GM21825 (cell line): ENCODE results near the gene C17orf75.
"Not testable (repeated sequence)": the region's sequence is repeated elsewhere in the genome, so short reads cannot be mapped to it uniquely, and the experiment has no call there.

Experiments used
- ATAC-seq: cut with Tn5 transposase; IDR thresholded peaks from one replicate; pipeline ENCODE4 v1.9.1; 2021; ENCODE audit warnings: mild to moderate bottlenecking, moderate library complexity; ENCODE audit not compliant: unreplicated experiment

The C17orf75 gene

DNA sequence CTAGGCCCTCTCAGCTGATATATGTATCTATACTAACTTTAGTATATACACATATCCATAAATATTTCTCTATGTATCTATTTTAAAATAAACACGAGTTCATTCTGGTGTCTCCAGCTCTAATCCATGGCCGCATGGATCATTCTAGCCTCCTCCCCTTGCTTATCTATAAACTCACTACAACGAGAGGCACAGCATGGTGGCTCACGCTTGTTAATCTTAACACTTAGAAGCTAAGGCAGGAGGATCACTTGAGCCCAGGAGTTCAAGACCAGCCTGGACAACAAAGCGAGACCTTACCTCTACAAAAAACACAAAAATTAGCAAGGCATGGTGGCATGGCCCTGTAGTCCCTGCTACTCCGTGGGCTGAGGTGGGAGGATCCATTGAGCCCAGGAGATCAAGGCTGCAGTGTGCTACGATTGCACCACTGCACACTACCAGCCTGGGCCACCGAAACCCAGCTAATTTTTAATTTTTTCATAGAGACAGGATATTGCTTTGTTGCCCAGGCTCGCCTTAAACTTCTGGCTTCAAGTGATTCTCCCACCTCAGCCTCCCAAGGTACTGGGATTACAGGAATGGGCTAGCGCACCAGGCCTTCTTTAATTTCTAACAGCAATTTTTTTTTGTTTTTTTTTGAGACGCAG, 4.1 kb upstream of the C17orf75 start:
- no peak for ATAC-seq

DNA sequence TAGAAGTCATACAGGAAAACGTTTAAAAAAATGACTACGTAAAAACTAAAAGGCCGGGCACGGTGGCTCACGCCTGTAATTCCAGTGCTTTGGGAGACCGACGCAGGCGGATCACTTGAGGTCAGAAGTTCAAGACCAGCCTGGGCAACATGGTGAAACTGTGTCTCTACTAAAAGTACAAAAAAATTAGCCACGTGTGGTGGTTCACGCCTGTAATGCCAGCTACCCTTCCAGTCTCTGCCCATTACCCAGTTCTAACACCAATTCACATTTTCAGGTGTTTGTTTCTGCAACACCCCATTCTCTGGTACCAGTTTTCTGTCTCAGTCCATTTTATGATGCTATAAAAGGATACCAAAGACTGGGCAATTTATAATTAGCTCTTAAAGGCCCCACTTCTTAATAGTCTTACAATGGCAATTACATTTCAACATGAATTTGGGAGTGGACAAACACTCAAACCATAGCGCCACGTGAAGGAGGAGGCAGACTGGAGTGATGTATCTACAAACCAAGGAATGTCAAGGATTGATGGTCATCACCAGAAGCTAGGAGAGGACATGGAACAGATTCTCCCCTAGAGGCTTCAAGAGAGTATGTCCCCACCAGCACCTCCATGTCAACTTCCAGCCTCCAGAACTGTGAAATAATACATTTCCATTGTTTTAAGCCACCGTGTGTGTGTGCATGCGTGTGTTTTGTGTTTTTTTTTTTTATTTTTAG, 791 bp upstream of the C17orf75 start:
- ATAC-seq, result no peak

DNA sequence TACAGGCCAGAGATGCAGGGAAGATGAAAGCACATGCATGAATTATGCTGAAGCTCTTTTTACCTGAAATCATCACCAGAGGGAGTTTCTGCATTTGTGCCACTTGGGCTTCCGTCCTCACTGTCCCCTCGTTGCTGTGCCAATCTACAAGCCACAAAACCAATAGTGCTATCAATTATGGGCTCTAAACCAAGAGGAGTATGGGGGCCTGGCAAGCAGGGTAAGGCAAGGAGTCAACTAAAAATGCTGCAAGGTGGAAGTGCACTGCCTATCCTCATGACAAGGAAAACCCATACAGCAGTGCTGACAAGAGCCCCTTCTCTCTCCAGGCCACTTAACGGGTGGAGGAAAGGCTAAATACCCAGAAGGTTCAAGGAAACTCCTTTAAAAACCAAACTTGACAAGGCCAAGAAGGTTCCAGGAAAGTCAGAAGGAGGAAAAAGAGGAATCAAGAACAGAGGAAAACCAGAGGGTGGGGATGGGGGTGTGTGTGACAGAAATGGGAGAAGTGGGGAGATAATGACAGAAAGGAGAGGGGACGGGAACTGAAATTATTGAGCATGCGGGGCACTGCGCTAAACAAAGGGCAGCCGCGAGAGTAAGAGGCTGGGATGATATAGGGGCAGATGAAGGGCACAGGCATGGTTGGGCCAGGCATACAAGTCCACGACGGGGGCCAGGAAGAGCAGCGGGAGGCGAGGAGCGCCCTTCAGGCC, 674 bp downstream of the C17orf75 start:
- ATAC-seq, result peak; percentile 26

GRCh38 chr17:32335687-32336086, 6.3 kb downstream of the C17orf75 start:
- ATAC-seq, result no peak

GRCh38 chr17:32335046-32335445, 6.9 kb downstream of the C17orf75 start:
- ATAC-seq, result no peak

DNA sequence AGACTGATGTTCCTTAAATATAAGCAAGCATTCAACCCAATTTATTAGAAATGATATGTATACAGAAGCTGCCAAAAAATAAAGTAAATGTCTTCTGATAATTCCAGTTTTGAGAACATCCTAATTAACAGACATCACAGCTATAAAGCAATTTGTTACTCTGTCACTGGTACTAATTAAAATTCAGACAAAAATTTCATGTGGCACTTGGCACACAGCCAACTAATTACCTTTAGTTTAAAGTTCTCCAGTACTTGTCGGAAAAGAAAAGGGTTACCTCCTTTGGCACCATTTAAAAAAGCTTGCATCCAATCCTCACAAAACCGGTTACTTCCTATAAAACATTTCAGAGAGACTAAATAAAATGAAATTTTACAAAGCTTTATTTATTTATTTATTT, 8.8 kb downstream of the C17orf75 start:
- no peak for ATAC-seq

DNA sequence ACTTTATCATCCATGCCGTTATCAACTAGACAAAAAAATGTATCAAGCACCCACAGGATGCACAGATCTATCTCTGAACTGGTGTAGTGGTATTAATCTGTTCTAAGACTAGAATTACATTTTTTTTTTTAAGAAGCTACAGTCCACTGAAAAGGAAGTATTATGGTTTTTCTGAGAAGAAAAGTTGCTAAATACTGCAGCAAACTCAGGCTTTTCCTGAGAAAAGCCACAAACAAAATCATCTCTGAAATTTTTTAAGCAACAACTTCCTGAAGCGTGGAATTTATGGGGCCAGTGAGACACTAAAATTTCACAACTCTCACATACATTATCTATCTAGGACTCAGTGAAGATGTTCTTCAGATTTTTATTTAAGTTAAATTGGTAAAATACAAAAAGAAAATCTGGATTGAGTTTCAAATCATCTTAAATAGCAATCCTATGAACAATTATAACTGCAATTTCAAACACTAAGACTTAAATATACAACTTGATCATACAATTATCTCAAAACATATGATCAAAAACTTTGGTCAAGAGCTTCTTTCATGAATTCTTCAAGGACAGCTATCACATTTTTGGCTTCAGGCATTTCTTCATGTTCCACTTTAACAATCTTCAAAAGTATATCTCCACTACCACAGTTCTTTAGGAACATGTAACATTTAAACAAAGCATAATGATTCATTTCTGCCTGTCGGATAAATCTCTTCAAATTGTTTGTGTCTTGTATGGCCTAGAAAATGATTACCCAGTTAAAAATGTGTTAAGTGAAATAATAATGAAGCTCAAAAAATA, 10.5 kb downstream of the C17orf75 start:
- ATAC-seq, result no peak

- ATAC-seq, result no peak
These were observed 11.8 kb downstream of the C17orf75 start for GRCh38 chr17:32330147-32330546.

DNA sequence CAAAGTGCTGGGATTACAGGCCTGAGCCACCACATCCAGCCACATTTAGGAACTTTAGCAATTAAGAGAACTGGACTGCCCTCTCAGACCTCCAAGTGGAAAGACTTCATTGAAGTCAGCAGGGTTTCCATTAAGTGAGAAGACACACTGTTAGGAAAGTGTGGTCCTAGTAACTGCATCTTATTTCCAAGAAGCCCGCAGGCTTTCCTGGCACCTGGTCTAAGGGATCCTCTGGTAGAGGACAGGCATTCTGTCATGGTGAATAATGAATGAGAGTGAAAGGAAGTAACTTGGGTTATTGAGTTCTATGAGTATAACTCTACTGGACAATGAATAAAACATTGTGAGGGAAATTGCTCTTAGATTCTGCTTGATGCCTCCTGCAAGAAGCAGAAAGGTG, 14.1 kb downstream of the C17orf75 start:
- no peak for ATAC-seq

GRCh38 chr17:32323811-32324491, 18.0 kb downstream of the C17orf75 start:
- no peak for ATAC-seq

- ATAC-seq, result no peak
These were observed 18.9 kb downstream of the C17orf75 start for GRCh38 chr17:32323046-32323445.

GRCh38 chr17:32320847-32321246, 21.1 kb downstream of the C17orf75 start:
- ATAC-seq, result no peak

GRCh38 chr17:32320080-32320479, 21.9 kb downstream of the C17orf75 start:
- not testable (repeated sequence) for ATAC-seq

GRCh38 chr17:32319548-32319905, 22.4 kb downstream of the C17orf75 start:
- ATAC-seq, result peak; percentile 55

GRCh38 chr17:32318071-32318470, 23.9 kb downstream of the C17orf75 start:
- ATAC-seq, result no peak

DNA sequence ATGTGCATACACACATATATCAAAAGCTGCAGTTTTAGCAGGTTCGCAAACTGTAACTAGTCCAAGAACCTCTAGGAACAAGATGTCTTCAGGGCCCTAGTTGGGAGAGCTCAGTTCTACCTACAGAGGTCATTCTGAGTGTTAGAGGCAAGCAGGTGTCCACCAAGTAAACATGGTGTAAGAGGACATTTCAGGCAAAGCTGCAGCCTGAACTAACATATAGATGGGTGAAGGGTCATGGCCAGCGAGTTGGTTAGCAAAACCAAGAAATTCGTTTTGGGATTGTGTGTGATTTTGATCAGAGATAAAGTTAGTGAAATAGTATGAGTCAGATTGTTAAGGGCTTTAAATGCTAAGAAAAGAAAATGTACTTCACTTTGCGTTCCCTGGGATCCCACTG, 24.6 kb downstream of the C17orf75 start:
- no peak for ATAC-seq

DNA sequence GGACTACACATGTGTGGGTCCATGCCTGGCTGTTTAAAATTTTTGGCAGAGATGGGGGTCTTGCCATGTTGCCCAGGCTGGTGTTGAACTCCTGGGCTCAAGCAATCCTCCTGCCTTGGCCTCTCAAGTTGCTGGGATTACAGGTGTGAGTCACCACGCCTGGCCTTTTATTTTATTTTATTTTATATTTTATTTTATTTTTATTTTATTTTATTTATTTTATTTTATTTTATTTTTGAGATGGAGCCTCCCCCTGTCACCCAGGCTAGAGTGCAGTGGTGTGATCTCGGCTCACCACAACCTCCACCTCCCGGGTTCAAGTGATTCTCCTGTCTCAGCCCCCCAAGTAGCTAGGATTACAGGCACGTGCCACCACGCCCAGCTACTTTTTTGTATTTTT, 25.3 kb downstream of the C17orf75 start:
- ATAC-seq, result not testable (repeated sequence)

- ATAC-seq, result no peak
These were observed 26.8 kb downstream of the C17orf75 start for GRCh38 chr17:32315171-32315570.

DNA sequence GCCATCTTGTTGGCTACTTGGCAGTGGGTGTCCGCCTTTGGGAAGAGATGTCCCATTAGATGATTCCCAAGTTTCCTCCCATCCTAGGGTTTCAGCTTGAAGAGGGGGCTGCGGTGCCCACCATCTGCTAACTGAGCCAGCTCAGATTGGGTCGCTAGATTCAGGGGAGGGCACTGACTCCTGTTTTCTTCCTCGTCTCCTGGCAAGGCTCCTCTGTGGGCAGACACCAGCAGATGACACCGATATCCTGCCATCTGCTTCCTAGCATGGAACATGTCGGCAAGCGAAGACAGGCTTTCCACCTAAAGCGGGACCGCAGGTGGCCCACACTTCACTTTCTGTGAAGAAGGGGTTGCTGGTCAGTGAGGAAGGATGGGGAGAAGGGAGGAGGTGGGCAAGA, 27.3 kb downstream of the C17orf75 start:
- no peak for ATAC-seq

- no peak for ATAC-seq
These were observed 30.9 kb downstream of the C17orf75 start for GRCh38 chr17:32311028-32311536.
